NCI-H526 (cell line): Measurements from ENCODE around the gene SNX18.
"Not testable (repeated sequence)": the region's sequence is repeated elsewhere in the genome, so short reads cannot be mapped to it uniquely, and the experiment has no call there.

Experiments used
- DNase-seq, 2 experiments: peaks; one replicate each; lab custom pipeline; 2025; lab: John Stamatoyannopoulos, UW

The SNX18 gene

GRCh38 chr5:54520438-54520846, 2.9 kb downstream of the SNX18 start:
- no peak for DNase-seq

- DNase-seq, result no peak
Observed at GRCh38 chr5:54520940-54521339, 3.4 kb downstream of the SNX18 start.

- no peak for DNase-seq
Observed at GRCh38 chr5:54521856-54522479, 4.4 kb downstream of the SNX18 start.

- no peak for DNase-seq
Observed at GRCh38 chr5:54523534-54523933, 6.0 kb downstream of the SNX18 start.

- DNase-seq, result no peak
Observed at GRCh38 chr5:54524082-54524481, 6.5 kb downstream of the SNX18 start.

GRCh38 chr5:54524704-54525103, 7.1 kb downstream of the SNX18 start:
- DNase-seq, result no peak

GRCh38 chr5:54525261-54525660, 7.7 kb downstream of the SNX18 start:
- DNase-seq, result no peak

- DNase-seq, result no peak
Observed at GRCh38 chr5:54525692-54526091, 8.1 kb downstream of the SNX18 start.

- DNase-seq, result no peak
Observed at GRCh38 chr5:54526604-54527288, 9.2 kb downstream of the SNX18 start.

GRCh38 chr5:54528633-54529209, 11.2 kb downstream of the SNX18 start:
- DNase-seq, result no peak

GRCh38 chr5:54529565-54529964, 12.0 kb downstream of the SNX18 start:
- no peak for DNase-seq

- DNase-seq, result no peak
Observed at GRCh38 chr5:54531546-54531945, 14.0 kb downstream of the SNX18 start.

- no peak for DNase-seq
Observed at GRCh38 chr5:54533541-54534190, 16.1 kb downstream of the SNX18 start.

GRCh38 chr5:54534191-54535004, 16.8 kb downstream of the SNX18 start:
- DNase-seq, result no peak

GRCh38 chr5:54535149-54535844, 17.7 kb downstream of the SNX18 start:
- no peak for DNase-seq

- not testable (repeated sequence) for DNase-seq
Observed at GRCh38 chr5:54536375-54536774, 18.8 kb downstream of the SNX18 start.

- DNase-seq, result not testable (repeated sequence)
Observed at GRCh38 chr5:54536861-54537260, 19.3 kb downstream of the SNX18 start.

GRCh38 chr5:54537725-54538124, 20.2 kb downstream of the SNX18 start:
- DNase-seq, result no peak

- DNase-seq, result no peak
Observed at GRCh38 chr5:54538156-54538555, 20.6 kb downstream of the SNX18 start.

GRCh38 chr5:54539001-54539400, 21.4 kb downstream of the SNX18 start:
- no peak for DNase-seq

GRCh38 chr5:54540286-54540685, 22.7 kb downstream of the SNX18 start:
- DNase-seq, result no peak
